Measurements from ENCODE around the gene ARL6IP1. TPM values are rescaled to one million over a fixed set of nuclear protein-coding genes. Genes with fewer than 3 reads are reported as not detected.

The ARL6IP1 gene
- polyA plus RNA-seq, 1 of the 3 experiments (the other 2 are of a cell fraction) = 95.8 TPM

DNA sequence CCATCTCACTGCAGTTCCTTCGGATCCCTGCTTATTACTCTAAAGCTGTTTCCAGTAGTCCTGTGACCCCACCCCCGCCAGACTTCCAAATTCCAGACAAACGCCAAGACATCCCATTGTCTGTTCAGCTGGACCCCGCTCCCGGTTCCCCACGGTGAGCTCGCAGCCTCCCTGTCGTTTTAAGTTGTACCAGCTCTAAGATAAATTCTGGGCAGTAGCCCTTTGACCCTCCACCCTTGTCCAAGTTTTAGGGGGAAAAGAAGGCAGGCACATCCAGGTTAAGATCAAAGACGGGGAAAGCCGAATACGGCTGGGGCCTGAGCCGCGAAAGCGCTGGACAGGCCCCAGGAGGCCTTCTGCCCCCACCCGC lies 589 bp downstream of the ARL6IP1 start (continued):
- TF ChIP-seq, protein P1, sequence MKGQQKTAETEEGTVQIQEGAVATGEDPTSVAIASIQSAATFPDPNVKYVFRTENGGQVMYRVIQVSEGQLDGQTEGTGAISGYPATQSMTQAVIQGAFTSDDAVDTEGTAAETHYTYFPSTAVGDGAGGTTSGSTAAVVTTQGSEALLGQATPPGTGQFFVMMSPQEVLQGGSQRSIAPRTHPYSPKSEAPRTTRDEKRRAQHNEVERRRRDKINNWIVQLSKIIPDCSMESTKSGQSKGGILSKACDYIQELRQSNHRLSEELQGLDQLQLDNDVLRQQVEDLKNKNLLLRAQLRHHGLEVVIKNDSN (IDR thresholded peaks at IDR 0.05; ENCODE audit: borderline replicate concordance, low read depth) = no peak
- TF ChIP-seq, protein P2, sequence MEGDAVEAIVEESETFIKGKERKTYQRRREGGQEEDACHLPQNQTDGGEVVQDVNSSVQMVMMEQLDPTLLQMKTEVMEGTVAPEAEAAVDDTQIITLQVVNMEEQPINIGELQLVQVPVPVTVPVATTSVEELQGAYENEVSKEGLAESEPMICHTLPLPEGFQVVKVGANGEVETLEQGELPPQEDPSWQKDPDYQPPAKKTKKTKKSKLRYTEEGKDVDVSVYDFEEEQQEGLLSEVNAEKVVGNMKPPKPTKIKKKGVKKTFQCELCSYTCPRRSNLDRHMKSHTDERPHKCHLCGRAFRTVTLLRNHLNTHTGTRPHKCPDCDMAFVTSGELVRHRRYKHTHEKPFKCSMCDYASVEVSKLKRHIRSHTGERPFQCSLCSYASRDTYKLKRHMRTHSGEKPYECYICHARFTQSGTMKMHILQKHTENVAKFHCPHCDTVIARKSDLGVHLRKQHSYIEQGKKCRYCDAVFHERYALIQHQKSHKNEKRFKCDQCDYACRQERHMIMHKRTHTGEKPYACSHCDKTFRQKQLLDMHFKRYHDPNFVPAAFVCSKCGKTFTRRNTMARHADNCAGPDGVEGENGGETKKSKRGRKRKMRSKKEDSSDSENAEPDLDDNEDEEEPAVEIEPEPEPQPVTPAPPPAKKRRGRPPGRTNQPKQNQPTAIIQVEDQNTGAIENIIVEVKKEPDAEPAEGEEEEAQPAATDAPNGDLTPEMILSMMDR (IDR thresholded peaks at IDR 0.05) = no peak

DNA sequence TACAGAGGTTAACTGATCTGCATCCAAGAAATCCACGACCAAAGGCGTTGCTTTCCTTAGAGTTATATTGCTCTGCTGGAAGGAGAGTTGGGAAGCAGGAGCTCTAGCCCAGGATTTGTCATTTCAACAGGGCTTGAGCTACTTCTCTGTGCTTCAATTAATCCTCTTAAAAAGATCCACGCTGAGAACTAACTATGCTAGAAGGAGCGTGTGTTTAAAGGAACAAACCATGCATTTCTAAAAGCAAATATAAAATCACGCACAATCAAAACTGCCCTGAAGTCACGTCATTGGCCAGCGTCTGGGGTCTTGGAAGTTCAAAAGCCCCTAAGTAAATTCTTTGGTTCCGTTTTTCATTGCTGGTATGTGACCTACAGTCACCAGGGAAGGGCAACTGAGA lies 1.1 kb downstream of the ARL6IP1 start:
- Histone ChIP-seq H3K27me3 (ENCODE audit: insufficient read depth) (no peaks in the 10 kb centered on the region), H3K9me3 (no peaks in the 10 kb centered on the region), H3F3A (replicated peaks; ENCODE audit: insufficient read depth) (peaks cover 26% of the 10 kb centered on the region), H3K9me2 (no peaks in the 10 kb centered on the region), H3K4me3 (ENCODE audit: low read depth in 2 of 2, low read length in 1 of 2) (peak overlapping the region; percentile 97 to 98), H3K79me2 (ENCODE audit: insufficient read depth) (peaks cover 75% of the 10 kb centered on the region), H4K20me1 (ENCODE audit: insufficient read depth) (peaks cover 38% of the 10 kb centered on the region), H3K27ac (ENCODE audit: low read depth in 2 of 2, low read length in 1 of 2) (peak overlapping the region; percentile 40 to 86), H3K9ac (peak overlapping the region; percentile 96), H3K4me2 (peak overlapping the region; percentile 72), H3K36me3 (replicated peaks in 1 of 2; ENCODE audit: control insufficient read depth in 1 of 2, insufficient read depth in 2 of 2, low read length in 1 of 2) (peaks cover 23 to 25% of the 10 kb centered on the region in 2 experiments), H2AFZ (ENCODE audit: low read depth) (no peak overlapping the region), H3K4me1 (ENCODE audit: control insufficient read depth in 1 of 2, insufficient read depth in 2 of 2, low read depth in 1 of 2, low read length in 1 of 2) (peaks cover 11 to 38% of the 10 kb centered on the region in 2 experiments; a peak in 3 of 4 replicates)
- CTCF ChIA-PET = interaction anchor here (1.0 to 1.2 kb wide), 3 partner anchors 10 to 44 kb away, joined by 3 to 5 read pairs (median 3); partner anchors contain the start of gene RPS15A
- POLR2A ChIA-PET = interaction anchor here (1.6 to 4.9 kb wide), 3 partner anchors 8 to 15 kb away, joined by 3 to 56 read pairs (median 9); partner anchors contain the start of gene RPS15A
- TF ChIP-seq, protein P3, sequence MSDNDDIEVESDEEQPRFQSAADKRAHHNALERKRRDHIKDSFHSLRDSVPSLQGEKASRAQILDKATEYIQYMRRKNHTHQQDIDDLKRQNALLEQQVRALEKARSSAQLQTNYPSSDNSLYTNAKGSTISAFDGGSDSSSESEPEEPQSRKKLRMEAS (IDR thresholded peaks at IDR 0.05; ENCODE audit: low read depth) = no peak
- TF ChIP-seq, protein P4, sequence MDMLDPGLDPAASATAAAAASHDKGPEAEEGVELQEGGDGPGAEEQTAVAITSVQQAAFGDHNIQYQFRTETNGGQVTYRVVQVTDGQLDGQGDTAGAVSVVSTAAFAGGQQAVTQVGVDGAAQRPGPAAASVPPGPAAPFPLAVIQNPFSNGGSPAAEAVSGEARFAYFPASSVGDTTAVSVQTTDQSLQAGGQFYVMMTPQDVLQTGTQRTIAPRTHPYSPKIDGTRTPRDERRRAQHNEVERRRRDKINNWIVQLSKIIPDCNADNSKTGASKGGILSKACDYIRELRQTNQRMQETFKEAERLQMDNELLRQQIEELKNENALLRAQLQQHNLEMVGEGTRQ (IDR thresholded peaks at IDR 0.05; ENCODE audit: borderline replicate concordance, low read depth, low read length) = no peak
- TF ChIP-seq YY1 (IDR thresholded peaks at IDR 0.05; ENCODE audit: low read depth) (no peak), SIN3A (IDR thresholded peaks at IDR 0.05; ENCODE audit: borderline replicate concordance, low read depth, low read length) (no peak), TCF12 (IDR thresholded peaks at IDR 0.05) (no peak), CHD2 (IDR thresholded peaks at IDR 0.05; ENCODE audit: low read length, partially characterized antibody) (no peak), GABPA (IDR thresholded peaks at IDR 0.05; ENCODE audit: low read depth) (no peak), EP300 (IDR thresholded peaks at IDR 0.05; ENCODE audit: borderline replicate concordance in 1 of 2, low read depth in 1 of 2, low read length in 1 of 2) (no peak), MEF2A (IDR thresholded peaks at IDR 0.05; ENCODE audit: borderline replicate concordance, low read depth) (no peak), JUND (IDR thresholded peaks at IDR 0.05) (no peak), NRF1 (IDR thresholded peaks at IDR 0.05; ENCODE audit: low read depth, low read length) (no peak), MXI1 (IDR thresholded peaks at IDR 0.05; ENCODE audit: low read depth, low read length) (no peak), NFIC (IDR thresholded peaks at IDR 0.05; ENCODE audit: borderline replicate concordance) (no peak)
- TF ChIP-seq, protein P5, sequence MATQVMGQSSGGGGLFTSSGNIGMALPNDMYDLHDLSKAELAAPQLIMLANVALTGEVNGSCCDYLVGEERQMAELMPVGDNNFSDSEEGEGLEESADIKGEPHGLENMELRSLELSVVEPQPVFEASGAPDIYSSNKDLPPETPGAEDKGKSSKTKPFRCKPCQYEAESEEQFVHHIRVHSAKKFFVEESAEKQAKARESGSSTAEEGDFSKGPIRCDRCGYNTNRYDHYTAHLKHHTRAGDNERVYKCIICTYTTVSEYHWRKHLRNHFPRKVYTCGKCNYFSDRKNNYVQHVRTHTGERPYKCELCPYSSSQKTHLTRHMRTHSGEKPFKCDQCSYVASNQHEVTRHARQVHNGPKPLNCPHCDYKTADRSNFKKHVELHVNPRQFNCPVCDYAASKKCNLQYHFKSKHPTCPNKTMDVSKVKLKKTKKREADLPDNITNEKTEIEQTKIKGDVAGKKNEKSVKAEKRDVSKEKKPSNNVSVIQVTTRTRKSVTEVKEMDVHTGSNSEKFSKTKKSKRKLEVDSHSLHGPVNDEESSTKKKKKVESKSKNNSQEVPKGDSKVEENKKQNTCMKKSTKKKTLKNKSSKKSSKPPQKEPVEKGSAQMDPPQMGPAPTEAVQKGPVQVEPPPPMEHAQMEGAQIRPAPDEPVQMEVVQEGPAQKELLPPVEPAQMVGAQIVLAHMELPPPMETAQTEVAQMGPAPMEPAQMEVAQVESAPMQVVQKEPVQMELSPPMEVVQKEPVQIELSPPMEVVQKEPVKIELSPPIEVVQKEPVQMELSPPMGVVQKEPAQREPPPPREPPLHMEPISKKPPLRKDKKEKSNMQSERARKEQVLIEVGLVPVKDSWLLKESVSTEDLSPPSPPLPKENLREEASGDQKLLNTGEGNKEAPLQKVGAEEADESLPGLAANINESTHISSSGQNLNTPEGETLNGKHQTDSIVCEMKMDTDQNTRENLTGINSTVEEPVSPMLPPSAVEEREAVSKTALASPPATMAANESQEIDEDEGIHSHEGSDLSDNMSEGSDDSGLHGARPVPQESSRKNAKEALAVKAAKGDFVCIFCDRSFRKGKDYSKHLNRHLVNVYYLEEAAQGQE (IDR thresholded peaks at IDR 0.05; ENCODE audit: low read depth, low read length) = no peak
- TF ChIP-seq, protein P1 (IDR thresholded peaks at IDR 0.05; ENCODE audit: borderline replicate concordance, low read depth) = no peak
- DNase-seq = no peak
- 14% methylated on average over 8 of the region's 8 CpGs for WGBS (ENCODE audit: low lambda C conversion rate)
